HG03520 (cell line): ENCODE results near the gene RHBDL1.

Experiments used
- ATAC-seq: cut with Tn5 transposase; IDR thresholded peaks from one replicate; pipeline ENCODE4 v1.9.1; 2021; ENCODE audit warnings: mild to moderate bottlenecking, moderate library complexity; ENCODE audit not compliant: unreplicated experiment

The RHBDL1 gene

DNA sequence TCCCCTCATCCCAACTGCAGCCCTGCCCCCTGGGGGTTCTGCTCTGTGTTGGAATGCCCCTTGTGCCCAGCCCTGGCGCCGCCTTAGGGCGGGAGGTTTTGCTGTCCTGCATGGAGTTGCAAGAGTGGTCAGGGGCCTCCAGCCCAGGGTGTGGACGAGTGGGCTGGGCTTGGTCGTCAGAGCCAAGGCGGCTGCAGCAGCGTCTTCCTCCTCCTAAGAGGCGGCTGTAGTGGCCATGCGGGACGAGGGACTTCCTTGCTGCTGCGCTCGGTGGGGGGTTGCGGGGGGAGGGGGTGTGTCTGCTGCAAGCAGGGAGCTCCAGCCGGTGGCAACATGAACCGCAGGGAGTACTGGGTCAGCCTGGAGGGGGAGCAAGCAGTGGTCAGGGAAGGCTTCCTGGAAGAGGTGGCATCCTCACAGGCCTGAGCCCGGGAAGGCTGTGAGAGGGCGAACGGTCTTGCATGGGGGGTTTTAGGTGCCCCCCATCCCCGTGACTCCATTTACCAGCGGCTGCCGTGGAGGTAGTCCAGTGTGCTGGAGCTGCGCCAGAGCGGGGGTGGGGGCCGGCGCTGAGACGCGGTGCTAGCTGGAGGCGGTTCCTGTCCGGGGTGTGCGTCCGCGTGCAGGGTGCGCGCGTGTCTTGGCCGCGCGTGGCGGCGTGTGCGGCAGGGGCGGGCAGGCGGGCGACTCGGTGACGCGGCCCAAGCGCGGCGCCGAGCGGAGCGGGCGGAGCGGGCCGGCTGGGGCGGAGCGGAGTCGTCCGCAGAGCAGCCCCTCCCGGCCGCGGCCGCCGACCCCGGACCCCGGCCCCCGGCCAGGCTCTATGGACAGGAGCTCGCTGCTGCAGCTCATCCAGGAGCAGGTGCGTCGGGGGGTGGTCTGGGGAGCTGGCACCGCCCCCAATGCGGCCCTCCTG lies at the start of gene RHBDL1:
RHBDL1 (plus strand) TSS at position 704 of the 916 bp plus-strand sequence; CDS start at position 824, 120 bp downstream.
- ATAC-seq: no peak

- ATAC-seq: no peak
These were observed 49.3 kb upstream of the RHBDL1 start for GRCh38 chr16:625977-626765.

DNA sequence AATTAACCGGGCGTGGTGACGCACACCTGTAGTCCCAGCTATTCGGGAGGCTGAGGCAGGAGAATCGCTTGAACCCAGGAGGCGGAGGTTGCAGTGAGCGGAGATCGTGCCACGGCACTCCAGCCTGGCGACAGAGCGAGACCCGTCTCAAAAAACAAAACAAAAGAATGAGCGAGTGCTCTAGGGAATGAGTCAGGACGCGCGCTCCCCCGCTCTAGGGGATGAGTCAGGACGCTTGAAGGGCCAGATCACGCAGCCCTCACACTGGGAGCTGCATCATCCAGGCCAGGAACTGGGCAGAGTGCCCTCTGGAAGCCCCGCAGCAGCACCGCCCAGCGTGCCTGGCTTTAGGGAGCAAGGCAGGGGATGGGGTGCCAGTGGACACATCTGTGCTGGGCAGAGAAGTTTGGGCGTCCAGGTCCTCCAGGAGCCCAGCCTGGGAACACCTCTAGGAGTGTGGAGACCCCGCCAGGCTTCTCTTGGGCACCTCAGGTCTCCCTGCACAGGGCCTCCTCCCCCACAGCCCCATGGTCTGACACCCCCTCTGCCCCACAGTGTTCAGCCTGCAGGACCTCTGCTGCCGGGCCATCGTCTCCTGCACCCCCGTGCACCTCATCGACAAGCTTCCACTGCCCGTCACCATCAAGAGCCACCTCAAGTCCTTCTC lies 48.6 kb upstream of the RHBDL1 start:
- no peak for ATAC-seq

GRCh38 chr16:627454-628239 lies 47.8 kb upstream of the RHBDL1 start:
- ATAC-seq: no peak

GRCh38 chr16:628321-629061 lies 47.0 kb upstream of the RHBDL1 start:
- ATAC-seq: no peak

DNA sequence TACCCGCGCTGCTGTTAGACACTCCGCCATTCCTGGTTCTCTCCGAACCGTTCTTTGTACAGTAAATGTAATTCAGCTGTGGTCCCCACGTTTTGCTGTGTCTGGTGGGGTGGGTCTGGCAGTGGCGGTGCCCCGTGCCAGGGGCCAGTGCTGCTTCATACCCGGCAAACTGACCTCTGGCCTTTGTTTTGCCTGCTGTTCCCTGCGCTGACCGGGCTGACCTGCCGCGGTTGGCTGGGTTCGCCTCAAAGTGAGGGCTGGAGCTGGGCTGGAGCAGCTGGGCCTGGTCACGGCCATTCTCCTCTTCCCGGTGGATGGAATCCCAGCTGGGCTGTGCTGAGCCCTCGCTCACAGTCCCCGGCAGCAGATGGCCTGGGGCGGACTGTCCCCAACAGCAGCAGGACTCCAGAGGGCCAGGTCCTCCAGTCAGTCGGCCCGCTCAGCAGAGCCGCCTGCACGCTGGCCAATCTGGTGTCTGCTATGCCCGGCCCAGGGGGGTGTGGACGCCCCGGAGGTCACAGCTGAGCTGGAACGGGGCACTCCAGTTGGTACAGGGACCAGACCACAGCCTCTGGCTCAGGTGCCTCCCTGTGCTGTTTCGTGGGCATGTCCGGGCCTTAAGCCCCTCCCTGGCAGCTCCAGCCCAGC lies 46.2 kb upstream of the RHBDL1 start:
- ATAC-seq: no peak

GRCh38 chr16:629833-630248 lies 45.6 kb upstream of the RHBDL1 start:
- ATAC-seq: no peak

GRCh38 chr16:630249-630814 lies 45.1 kb upstream of the RHBDL1 start:
- no peak for ATAC-seq

GRCh38 chr16:630815-631405 lies 44.6 kb upstream of the RHBDL1 start, which contains the start of gene WFIKKN1:
TSS of gene WFIKKN1 (plus strand) at chr16:630985. CDS start at chr16:631254, 269 bp downstream.
- ATAC-seq: no peak

DNA sequence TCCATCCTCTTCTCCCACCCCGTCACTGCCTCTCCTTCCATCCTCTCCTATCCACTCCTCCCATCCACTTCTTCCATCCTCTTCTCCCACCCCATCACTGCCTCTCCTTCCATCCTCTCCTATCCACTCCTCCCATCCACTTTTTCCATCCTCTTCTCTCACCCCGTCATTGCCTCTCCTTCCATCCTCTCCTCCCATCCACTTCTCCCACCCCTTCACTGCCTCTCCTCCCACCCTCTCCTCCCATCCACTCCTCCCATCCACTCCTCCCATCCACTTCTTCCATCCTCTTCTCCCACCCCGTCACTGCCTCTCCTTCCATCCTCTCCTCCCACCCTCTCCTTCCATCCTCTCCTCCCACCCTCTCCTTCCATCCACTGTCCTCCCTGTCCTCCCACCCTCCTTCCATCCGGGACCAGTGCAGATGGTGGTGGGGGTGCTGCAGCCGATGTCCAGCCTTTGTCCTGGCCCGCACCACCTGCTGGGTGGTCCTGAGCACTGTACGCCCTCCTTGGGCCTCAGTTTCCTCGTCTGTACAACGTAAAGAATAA lies 43.6 kb upstream of the RHBDL1 start:
- no peak for ATAC-seq

DNA sequence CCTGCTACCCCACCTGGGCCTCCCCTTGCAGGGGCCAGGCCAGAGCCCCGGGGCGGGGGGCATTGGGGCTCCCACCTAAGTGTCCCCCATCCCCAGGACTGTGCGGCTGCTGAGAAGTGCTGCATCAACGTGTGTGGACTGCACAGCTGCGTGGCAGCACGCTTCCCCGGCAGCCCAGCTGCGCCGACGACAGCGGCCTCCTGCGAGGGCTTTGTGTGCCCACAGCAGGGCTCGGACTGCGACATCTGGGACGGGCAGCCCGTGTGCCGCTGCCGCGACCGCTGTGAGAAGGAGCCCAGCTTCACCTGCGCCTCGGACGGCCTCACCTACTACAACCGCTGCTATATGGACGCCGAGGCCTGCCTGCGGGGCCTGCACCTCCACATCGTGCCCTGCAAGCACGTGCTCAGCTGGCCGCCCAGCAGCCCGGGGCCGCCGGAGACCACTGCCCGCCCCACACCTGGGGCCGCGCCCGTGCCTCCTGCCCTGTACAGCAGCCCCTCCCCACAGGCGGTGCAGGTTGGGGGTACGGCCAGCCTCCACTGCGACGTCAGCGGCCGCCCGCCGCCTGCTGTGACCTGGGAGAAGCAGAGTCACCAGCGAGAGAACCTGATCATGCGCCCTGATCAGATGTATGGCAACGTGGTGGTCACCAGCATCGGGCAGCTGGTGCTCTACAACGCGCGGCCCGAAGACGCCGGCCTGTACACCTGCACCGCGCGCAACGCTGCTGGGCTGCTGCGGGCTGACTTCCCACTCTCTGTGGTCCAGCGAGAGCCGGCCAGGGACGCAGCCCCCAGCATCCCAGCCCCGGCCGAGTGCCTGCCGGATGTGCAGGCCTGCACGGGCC lies 42.8 kb upstream of the RHBDL1 start:
- no peak for ATAC-seq

GRCh38 chr16:633336-634050 lies 42.0 kb upstream of the RHBDL1 start:
- no peak for ATAC-seq

- no peak for ATAC-seq
These were observed 41.3 kb upstream of the RHBDL1 start for GRCh38 chr16:634051-634670.

GRCh38 chr16:634996-635395 lies 40.5 kb upstream of the RHBDL1 start:
- no peak for ATAC-seq

GRCh38 chr16:635573-636205 lies 39.8 kb upstream of the RHBDL1 start:
- ATAC-seq: no peak
